Breast epithelium (tissue), 3 donors: Measurements from ENCODE around the gene RALGAPA1.

Experiments
- CTCF ChIP-seq, 3 donors: fragments of 450-650 bp; IDR thresholded peaks; one replicate each; pipeline ENCODE4 v1.5.1; 2016 to 2017; ENCODE audit warnings: antibody characterized with exemption in 3 of 3, mild to moderate bottlenecking in 3 of 3, moderate library complexity in 3 of 3
- POLR2A ChIP-seq: fragments of 450-650 bp; IDR thresholded peaks from one replicate; pipeline ENCODE4 v1.6.1; 2016; ENCODE audit warnings: antibody characterized with exemption, mild to moderate bottlenecking, moderate library complexity

- TF ChIP-seq POLR2A (no peak), CTCF (IDR thresholded peaks at IDR 0.05) (no peak)
Measured at GRCh38 chr14:35747379-35747778, 61.7 kb downstream of the RALGAPA1 start.
